Measurements from ENCODE around the gene DEFB132. TPM values are rescaled to one million over a fixed set of nuclear protein-coding genes. Genes with fewer than 3 reads are reported as not detected.

The DEFB132 gene
- total RNA-seq, 2 experiments from 2014 or later, result not detected

DNA sequence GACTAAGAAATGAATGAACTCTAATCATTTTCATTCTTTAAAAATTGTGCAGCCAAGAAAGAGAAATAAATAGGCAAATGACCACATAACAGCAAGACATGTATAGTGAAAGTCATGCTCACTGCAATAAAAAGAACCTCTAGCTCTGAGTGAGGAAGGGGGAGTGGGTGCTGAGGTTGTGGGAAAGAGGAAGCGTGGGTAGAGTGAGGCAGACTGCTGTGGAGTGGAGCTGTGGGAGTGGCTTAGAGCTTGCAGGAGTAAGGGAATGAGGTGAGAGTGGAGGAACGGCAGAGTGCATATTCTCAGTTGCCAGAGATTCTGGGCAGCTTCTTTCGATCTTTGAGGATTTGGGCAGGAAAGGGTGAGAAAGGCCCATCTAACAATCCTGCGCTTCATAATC is 20.0 kb upstream of the DEFB132 start:
- Histone ChIP-seq H3K27ac (ENCODE audit: low read depth, low read length, poor library complexity, severe bottlenecking) (no peak overlapping the region), H3K4me2 (ENCODE audit: low read length) (no peak overlapping the region), H3K79me2 (ENCODE audit: insufficient read depth, low read depth, low read length) (no peaks in the 10 kb centered on the region), H3K9me3 (ENCODE audit: low read length) (no peaks in the 10 kb centered on the region), H2AFZ (ENCODE audit: low read length) (no peak overlapping the region), H3K4me1 (ENCODE audit: insufficient read depth, low read length, poor library complexity, severe bottlenecking) (no peaks in the 10 kb centered on the region), H3K4me3 (ENCODE audit: low read depth, low read length, poor library complexity, severe bottlenecking) (no peak overlapping the region), H4K20me1 (ENCODE audit: insufficient read depth, low read length) (no peaks in the 10 kb centered on the region), H3K36me3 (ENCODE audit: insufficient read depth, low read length) (no peaks in the 10 kb centered on the region), H3K9me2 (ENCODE audit: insufficient read depth, low read length) (no peaks in the 10 kb centered on the region)
- CTCF ChIA-PET (ENCODE audit: unreplicated experiment), result no interaction called here
- intact Hi-C loops (cut with micrococcal nuclease; ENCODE audit: unreplicated experiment), result no loop called here
- no peak for DNase-seq (ENCODE audit: low spot score)
- POLR2A ChIA-PET, result no interaction called here
- TF ChIP-seq EZH2phosphoT487 (IDR thresholded peaks at IDR 0.05; ENCODE audit: borderline replicate concordance, low read depth, low read length), result no peak
- TF ChIP-seq, protein P1, sequence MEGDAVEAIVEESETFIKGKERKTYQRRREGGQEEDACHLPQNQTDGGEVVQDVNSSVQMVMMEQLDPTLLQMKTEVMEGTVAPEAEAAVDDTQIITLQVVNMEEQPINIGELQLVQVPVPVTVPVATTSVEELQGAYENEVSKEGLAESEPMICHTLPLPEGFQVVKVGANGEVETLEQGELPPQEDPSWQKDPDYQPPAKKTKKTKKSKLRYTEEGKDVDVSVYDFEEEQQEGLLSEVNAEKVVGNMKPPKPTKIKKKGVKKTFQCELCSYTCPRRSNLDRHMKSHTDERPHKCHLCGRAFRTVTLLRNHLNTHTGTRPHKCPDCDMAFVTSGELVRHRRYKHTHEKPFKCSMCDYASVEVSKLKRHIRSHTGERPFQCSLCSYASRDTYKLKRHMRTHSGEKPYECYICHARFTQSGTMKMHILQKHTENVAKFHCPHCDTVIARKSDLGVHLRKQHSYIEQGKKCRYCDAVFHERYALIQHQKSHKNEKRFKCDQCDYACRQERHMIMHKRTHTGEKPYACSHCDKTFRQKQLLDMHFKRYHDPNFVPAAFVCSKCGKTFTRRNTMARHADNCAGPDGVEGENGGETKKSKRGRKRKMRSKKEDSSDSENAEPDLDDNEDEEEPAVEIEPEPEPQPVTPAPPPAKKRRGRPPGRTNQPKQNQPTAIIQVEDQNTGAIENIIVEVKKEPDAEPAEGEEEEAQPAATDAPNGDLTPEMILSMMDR (conservative IDR thresholded peaks at IDR 0.05; ENCODE audit: low read length), result no peak
- no TSS peak for BruUV-seq (replicated peaks)

DNA sequence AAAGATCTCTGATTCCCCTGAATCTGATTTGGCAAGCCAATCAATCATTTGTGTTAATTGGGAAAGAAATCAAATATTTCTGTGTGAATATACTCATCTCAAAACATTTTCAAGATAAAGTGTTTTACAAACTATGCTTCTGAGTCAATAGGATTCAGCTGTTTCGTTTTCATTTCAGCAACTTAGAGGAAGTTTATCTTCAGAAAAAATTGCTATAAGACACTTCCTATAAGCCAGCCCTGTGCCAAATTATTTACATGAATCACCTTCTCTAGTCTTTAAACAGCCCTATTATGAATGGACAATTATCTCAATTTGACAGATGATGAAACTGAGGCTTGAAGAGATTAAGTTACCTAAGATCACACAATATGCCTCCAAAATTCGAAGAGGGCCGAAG is 19.6 kb upstream of the DEFB132 start:
- Histone ChIP-seq H3K9me2 (ENCODE audit: insufficient read depth, low read length) (no peaks in the 10 kb centered on the region), H2AFZ (ENCODE audit: low read length) (no peak overlapping the region), H3K9me3 (ENCODE audit: low read length) (no peaks in the 10 kb centered on the region), H4K20me1 (ENCODE audit: insufficient read depth, low read length) (no peaks in the 10 kb centered on the region), H3K4me2 (ENCODE audit: low read length) (no peak overlapping the region), H3K79me2 (ENCODE audit: insufficient read depth, low read depth, low read length) (no peaks in the 10 kb centered on the region), H3K27ac (ENCODE audit: low read depth, low read length, poor library complexity, severe bottlenecking) (no peak overlapping the region), H3K4me3 (ENCODE audit: low read depth, low read length, poor library complexity, severe bottlenecking) (no peak overlapping the region), H3K4me1 (ENCODE audit: insufficient read depth, low read length, poor library complexity, severe bottlenecking) (no peaks in the 10 kb centered on the region), H3K36me3 (ENCODE audit: insufficient read depth, low read length) (no peaks in the 10 kb centered on the region)
- POLR2A ChIA-PET, result no interaction called here
- no TSS peak for BruUV-seq (replicated peaks)
- no peak for TF ChIP-seq EZH2phosphoT487 (IDR thresholded peaks at IDR 0.05; ENCODE audit: borderline replicate concordance, low read depth, low read length)
- TF ChIP-seq, protein P1 (conservative IDR thresholded peaks at IDR 0.05; ENCODE audit: low read length), result no peak
- no peak for DNase-seq (ENCODE audit: low spot score)
- CTCF ChIA-PET (ENCODE audit: unreplicated experiment), result no interaction called here
- intact Hi-C loops (cut with micrococcal nuclease; ENCODE audit: unreplicated experiment), result no loop called here

DNA sequence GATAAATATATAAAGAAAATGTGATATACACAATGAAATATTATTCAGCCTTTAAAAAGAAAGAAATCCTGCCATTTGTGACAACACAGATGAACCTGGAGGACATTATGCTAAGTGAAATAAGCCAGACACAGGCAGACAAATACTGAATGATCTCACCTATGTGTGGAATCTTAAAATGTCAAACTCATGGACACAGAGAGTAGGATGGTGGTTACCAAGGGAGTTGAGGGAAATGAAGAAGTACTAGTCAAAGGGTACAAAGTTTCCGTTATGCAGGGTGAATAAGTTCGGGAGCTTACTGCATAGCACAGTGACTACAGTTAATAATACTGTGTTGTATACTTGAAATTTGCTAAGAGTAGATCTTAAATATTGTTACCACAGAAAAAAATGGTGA is 14.6 kb upstream of the DEFB132 start:
- CTCF ChIA-PET (ENCODE audit: unreplicated experiment), result no interaction called here
- intact Hi-C loops (cut with micrococcal nuclease; ENCODE audit: unreplicated experiment), result no loop called here

More for the DNA sequence above, 14.6 kb upstream of the DEFB132 start:
- no peak overlapping the region for H3K27ac ChIP-seq (ENCODE audit: low read depth, low read length, poor library complexity, severe bottlenecking)
- no peak overlapping the region for H3K4me2 ChIP-seq (ENCODE audit: low read length)
- BruUV-seq (replicated peaks), result no TSS peak
- no peaks in the 10 kb centered on the region for H3K9me2 ChIP-seq (ENCODE audit: insufficient read depth, low read length)
- TF ChIP-seq, protein P1 (conservative IDR thresholded peaks at IDR 0.05; ENCODE audit: low read length), result no peak
- no peak for TF ChIP-seq EZH2phosphoT487 (IDR thresholded peaks at IDR 0.05; ENCODE audit: borderline replicate concordance, low read depth, low read length)
- H3K79me2 ChIP-seq (ENCODE audit: insufficient read depth, low read depth, low read length), result no peaks in the 10 kb centered on the region
- no peaks in the 10 kb centered on the region for H3K9me3 ChIP-seq (ENCODE audit: low read length)
- H3K4me1 ChIP-seq (ENCODE audit: insufficient read depth, low read length, poor library complexity, severe bottlenecking), result no peaks in the 10 kb centered on the region
- H3K36me3 ChIP-seq (ENCODE audit: insufficient read depth, low read length), result no peaks in the 10 kb centered on the region
- POLR2A ChIA-PET, result interaction anchor here (0.6 kb wide), 1 partner anchor 282 kb away, joined by 4 read pairs; no protein-coding TSS in a partner anchor
- no peak overlapping the region for H2AFZ ChIP-seq (ENCODE audit: low read length)
- H3K4me3 ChIP-seq (ENCODE audit: low read depth, low read length, poor library complexity, severe bottlenecking), result no peak overlapping the region
- no peaks in the 10 kb centered on the region for H4K20me1 ChIP-seq (ENCODE audit: insufficient read depth, low read length)
- DNase-seq (ENCODE audit: low spot score), result no peak

Data from OCI-LY7 (cell line).